Parathyroid adenoma (tissue), 2 donors: Measurements from ENCODE around the gene PPIP5K2.

Experiments used
- H2AFZ ChIP-seq: fragments of 300-600 bp; sonication (generic); one replicate; pipeline ENCODE4 v1.7.0; 2017; ENCODE audit warnings: antibody characterized with exemption, mild to moderate bottlenecking
- H3K27ac ChIP-seq: fragments of 300-600 bp; sonication (generic); one replicate; pipeline ENCODE4 v1.7.0; 2017
- H3K27me3 ChIP-seq: fragments of 300-600 bp; sonication (generic); one replicate; pipeline ENCODE4 v1.7.0; 2017; ENCODE audit warnings: low read length; ENCODE audit not compliant: control insufficient read depth, insufficient read depth
- H3K36me3 ChIP-seq: fragments of 300-600 bp; sonication (generic); one replicate; pipeline ENCODE4 v1.7.0; 2017; ENCODE audit warnings: low read length; ENCODE audit not compliant: control insufficient read depth, insufficient read depth
- H3K4me1 ChIP-seq: fragments of 300-600 bp; sonication (generic); one replicate; pipeline ENCODE4 v1.7.0; 2017; ENCODE audit warnings: control low read depth
- H3K4me2 ChIP-seq: fragments of 300-600 bp; sonication (generic); one replicate; pipeline ENCODE4 v1.7.0; 2017; ENCODE audit warnings: low read length
- H3K4me3 ChIP-seq: fragments of 300-600 bp; sonication (generic); one replicate; pipeline ENCODE4 v1.7.0; 2017; ENCODE audit warnings: low read depth, low read length
- H3K79me2 ChIP-seq: fragments of 300-600 bp; sonication (generic); one replicate; pipeline ENCODE4 v1.7.0; 2017; ENCODE audit warnings: control low read depth
- H3K9ac ChIP-seq: fragments of 300-600 bp; sonication (generic); one replicate; pipeline ENCODE4 v1.7.0; 2017; ENCODE audit warnings: mild to moderate bottlenecking
- H3K9me3 ChIP-seq: fragments of 300-600 bp; sonication (generic); one replicate; pipeline ENCODE4 v1.7.0; 2017; ENCODE audit warnings: low read length; ENCODE audit not compliant: control insufficient read depth
- TF ChIP-seq, protein P1 (sequence below): fragments of 300-600 bp; sonication (generic); IDR thresholded peaks from one replicate; pipeline ENCODE4 v1.7.0; 2017; ENCODE audit warnings: antibody characterized with exemption, mild to moderate bottlenecking
- donor health status: primary hyperparathyroidism.

PPIP5K2 gene

DNA sequence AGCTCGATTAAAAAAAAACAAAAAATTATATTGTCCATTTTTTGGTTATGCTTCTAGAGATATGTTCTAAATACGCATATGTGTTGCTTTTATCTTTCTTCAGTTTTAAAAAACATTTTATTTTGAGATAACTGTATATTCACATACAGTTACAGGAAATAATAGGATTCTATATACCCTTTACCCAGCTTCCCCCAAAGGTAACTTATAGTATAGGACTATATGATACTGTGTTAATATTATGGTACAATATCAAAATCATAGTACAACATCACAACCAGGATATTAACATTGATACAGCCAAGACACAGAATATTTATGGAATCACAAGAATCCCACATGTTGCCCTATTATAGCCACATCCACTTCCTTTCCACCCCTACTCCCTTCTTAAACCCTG lies 129.0 kb downstream of the PPIP5K2 start:
- H3K9me3 ChIP-seq, result no peaks in the 10 kb centered on the region
- no peaks in the 10 kb centered on the region for H3K36me3 ChIP-seq
- no peak overlapping the region for H3K9ac ChIP-seq
- no peaks in the 10 kb centered on the region for H3K79me2 ChIP-seq
- H3K4me1 ChIP-seq, result no peaks in the 10 kb centered on the region
- H2AFZ ChIP-seq, result no peak overlapping the region
- H3K27ac ChIP-seq, result no peak overlapping the region
- no peak overlapping the region for H3K4me3 ChIP-seq
- TF ChIP-seq, protein P1, sequence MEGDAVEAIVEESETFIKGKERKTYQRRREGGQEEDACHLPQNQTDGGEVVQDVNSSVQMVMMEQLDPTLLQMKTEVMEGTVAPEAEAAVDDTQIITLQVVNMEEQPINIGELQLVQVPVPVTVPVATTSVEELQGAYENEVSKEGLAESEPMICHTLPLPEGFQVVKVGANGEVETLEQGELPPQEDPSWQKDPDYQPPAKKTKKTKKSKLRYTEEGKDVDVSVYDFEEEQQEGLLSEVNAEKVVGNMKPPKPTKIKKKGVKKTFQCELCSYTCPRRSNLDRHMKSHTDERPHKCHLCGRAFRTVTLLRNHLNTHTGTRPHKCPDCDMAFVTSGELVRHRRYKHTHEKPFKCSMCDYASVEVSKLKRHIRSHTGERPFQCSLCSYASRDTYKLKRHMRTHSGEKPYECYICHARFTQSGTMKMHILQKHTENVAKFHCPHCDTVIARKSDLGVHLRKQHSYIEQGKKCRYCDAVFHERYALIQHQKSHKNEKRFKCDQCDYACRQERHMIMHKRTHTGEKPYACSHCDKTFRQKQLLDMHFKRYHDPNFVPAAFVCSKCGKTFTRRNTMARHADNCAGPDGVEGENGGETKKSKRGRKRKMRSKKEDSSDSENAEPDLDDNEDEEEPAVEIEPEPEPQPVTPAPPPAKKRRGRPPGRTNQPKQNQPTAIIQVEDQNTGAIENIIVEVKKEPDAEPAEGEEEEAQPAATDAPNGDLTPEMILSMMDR, result no peak
- H3K4me2 ChIP-seq, result no peak overlapping the region
- H3K27me3 ChIP-seq, result no peaks in the 10 kb centered on the region

DNA sequence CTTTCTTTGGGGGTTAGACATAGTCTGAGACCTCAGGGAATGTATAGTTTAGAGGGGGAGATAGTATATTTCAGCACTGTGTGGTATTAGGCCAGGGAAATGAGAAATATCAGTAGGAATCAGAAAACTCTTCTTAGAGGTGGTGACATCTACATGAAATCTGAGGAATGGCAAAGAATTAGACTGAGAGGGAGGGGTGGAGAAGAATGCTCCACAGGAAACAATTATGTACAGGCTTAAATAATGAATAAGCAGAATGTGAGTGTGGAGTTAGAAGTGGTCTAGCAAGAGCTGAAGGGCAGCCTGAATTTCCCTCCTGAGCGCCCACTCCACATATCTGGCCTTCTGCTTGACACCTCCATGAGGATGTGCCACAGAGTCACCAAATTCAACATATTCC lies 134.8 kb downstream of the PPIP5K2 start:
- no peak overlapping the region for H3K27ac ChIP-seq
- H3K36me3 ChIP-seq, result no peaks in the 10 kb centered on the region
- TF ChIP-seq, protein P1, result no peak

DNA sequence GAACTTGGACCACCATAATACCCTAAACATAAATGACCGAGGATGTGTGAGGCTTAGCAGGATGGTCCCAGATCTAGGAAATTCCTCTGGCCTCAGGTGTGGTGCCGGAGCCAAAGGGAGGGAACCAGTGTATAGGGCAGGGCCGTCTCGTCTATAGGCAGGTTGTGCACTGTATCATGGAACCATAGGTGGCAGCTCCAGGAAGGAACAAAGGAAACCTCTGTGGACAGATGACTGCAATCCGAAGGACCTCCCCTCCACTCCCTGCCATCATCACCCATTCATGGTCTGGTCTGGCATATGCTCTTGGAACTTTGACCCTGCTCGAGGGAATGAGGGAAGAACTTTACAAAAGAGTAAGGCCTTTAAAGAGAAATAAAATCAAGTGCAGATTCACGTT lies 135.6 kb downstream of the PPIP5K2 start:
- H3K9me3 ChIP-seq, result no peaks in the 10 kb centered on the region
- no peaks in the 10 kb centered on the region for H3K27me3 ChIP-seq
- no peaks in the 10 kb centered on the region for H3K4me1 ChIP-seq
- H3K79me2 ChIP-seq, result no peaks in the 10 kb centered on the region
- no peak overlapping the region for H3K27ac ChIP-seq
- H3K9ac ChIP-seq, result no peak overlapping the region
- TF ChIP-seq, protein P1, result no peak
- H2AFZ ChIP-seq, result peak overlapping the region; percentile 26
- H3K36me3 ChIP-seq, result no peaks in the 10 kb centered on the region
- no peak overlapping the region for H3K4me2 ChIP-seq
- no peak overlapping the region for H3K4me3 ChIP-seq

More for the DNA sequence above, 134.8 kb downstream of the PPIP5K2 start:
- Histone ChIP-seq H3K4me2 (no peak overlapping the region), H2AFZ (no peak overlapping the region), H3K9ac (no peak overlapping the region), H3K4me1 (no peaks in the 10 kb centered on the region), H3K4me3 (no peak overlapping the region), H3K9me3 (no peaks in the 10 kb centered on the region), H3K79me2 (no peaks in the 10 kb centered on the region), H3K27me3 (no peaks in the 10 kb centered on the region)

DNA sequence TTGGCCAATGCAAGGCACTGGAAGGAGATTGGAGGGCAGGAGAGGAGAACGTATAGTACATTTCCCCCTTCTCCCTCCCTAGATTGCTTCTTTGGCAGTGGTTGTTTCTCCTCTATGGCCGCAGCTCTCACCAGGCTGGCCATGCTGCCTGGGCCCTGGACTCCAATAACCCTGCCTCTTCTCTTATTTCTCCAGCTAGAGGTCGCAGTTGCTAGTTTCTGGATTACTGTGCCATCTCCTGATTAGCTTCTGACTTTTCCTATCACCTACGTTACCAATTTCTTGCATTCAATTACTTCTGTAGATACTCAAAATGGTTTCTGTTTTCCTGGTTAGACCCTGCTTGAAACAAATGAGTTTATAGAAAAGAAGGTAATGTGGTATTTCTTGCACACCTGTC lies 136.1 kb downstream of the PPIP5K2 start:
- H3K4me3 ChIP-seq, result no peak overlapping the region
- H3K79me2 ChIP-seq, result no peaks in the 10 kb centered on the region
- H3K9ac ChIP-seq, result no peak overlapping the region
- peak overlapping the region; percentile 26 for H2AFZ ChIP-seq
- no peaks in the 10 kb centered on the region for H3K9me3 ChIP-seq
- H3K27ac ChIP-seq, result no peak overlapping the region
- peaks cover under 1% of the 10 kb centered on the region for H3K4me1 ChIP-seq
- H3K4me2 ChIP-seq, result no peak overlapping the region
- H3K27me3 ChIP-seq, result no peaks in the 10 kb centered on the region
- TF ChIP-seq, protein P1, result peak; percentile 20
- no peaks in the 10 kb centered on the region for H3K36me3 ChIP-seq

DNA sequence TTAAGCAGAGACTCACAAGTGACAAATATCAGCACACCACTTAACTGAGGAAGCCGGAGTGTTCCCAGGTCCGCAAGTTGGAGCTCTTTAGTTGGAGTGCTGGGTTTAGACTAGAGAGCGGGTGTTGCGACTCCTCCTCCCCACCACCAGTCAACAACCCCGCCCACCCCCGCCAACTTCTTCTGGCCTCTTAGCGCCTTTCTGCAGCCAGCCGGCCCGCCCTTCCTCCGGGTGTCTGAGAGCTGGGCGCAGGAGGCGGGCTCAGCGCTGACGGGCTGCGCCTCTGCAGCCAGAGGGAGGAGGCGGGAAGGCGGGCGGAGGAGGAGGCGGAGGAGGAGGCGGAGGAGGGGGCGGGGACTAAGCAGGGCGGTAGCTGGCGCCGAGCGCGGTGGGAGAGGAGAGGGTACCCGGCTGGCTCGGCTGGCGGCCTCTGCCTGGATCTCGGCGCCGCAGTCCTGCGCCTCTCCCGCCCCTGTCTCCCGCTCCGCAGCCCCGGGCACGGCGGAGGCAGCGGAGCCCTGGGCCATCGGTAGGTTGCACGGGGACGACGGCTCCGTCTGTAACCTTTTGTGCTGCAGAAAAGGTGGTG lies 138.4 kb downstream of the PPIP5K2 start, which contains the start of gene MACIR:
Gene MACIR, plus strand, starts transcription at position 396 of the 589 bp plus-strand sequence. CDS start 17,157 bp downstream, outside the sequence.
- Histone ChIP-seq H3K27me3 (no peaks in the 10 kb centered on the region), H2AFZ (peak within 1 kb of the TSS; percentile 69), H3K9ac (peak within 1 kb of the TSS; percentile 0), H3K79me2 (peaks cover 5% of the 10 kb centered on the region), H3K9me3 (no peaks in the 10 kb centered on the region), H3K27ac (peak within 1 kb of the TSS; percentile 73), H3K4me1 (peaks cover 8% of the 10 kb centered on the region), H3K36me3 (no peaks in the 10 kb centered on the region), H3K4me2 (peak within 1 kb of the TSS; percentile 79), H3K4me3 (peak within 1 kb of the TSS; percentile 69)
- TF ChIP-seq, protein P1, result peak; percentile 26
